GM19240 (cell line): Measurements from ENCODE around the gene SRPK2.

Source experiments
- DNase-seq: peaks from one replicate; pipeline ENCODE4 v3.0.0; 2011; ENCODE audit warnings: low spot score; ENCODE audit not compliant: insufficient read length

The SRPK2 gene

GRCh38 chr7:105101864-105102263 lies 286.9 kb downstream of the SRPK2 start:
- DNase-seq, result no peak

GRCh38 chr7:105098863-105099515 lies 289.7 kb downstream of the SRPK2 start:
- DNase-seq, result peak; percentile 11

- no peak for DNase-seq
Observed at GRCh38 chr7:105097619-105098018, 291.1 kb downstream of the SRPK2 start.

- no peak for DNase-seq
Observed at GRCh38 chr7:105096306-105096705, 292.4 kb downstream of the SRPK2 start.

GRCh38 chr7:105094966-105095365 lies 293.8 kb downstream of the SRPK2 start:
- no peak for DNase-seq

GRCh38 chr7:105088456-105088855 lies 300.3 kb downstream of the SRPK2 start:
- DNase-seq, result no peak

GRCh38 chr7:105087981-105088380 lies 300.7 kb downstream of the SRPK2 start:
- DNase-seq, result no peak

GRCh38 chr7:105086850-105087249 lies 301.9 kb downstream of the SRPK2 start:
- no peak for DNase-seq

- no peak for DNase-seq
Observed at GRCh38 chr7:105084581-105084980, 304.1 kb downstream of the SRPK2 start.

- DNase-seq, result no peak
Observed at GRCh38 chr7:105079348-105079747, 309.4 kb downstream of the SRPK2 start.

- DNase-seq, result no peak
Observed at GRCh38 chr7:105073143-105073542, 315.6 kb downstream of the SRPK2 start.

GRCh38 chr7:105068886-105069285 lies 319.8 kb downstream of the SRPK2 start:
- DNase-seq, result no peak

GRCh38 chr7:105067691-105068090 lies 321.0 kb downstream of the SRPK2 start:
- no peak for DNase-seq
